Endothelial cell of umbilical vein (primary cell): ENCODE measurements around the gene USP2. TPM values are rescaled to one million over a fixed set of nuclear protein-coding genes. Genes with fewer than 3 reads are reported as not detected.

Source experiments
- BruUV-seq: library from RNA; stranded (reverse); fragments of 400-500 nt; replicated peaks from 2 replicates; lab custom pipeline; 2021; lab: Mats Ljungman, UMichigan
- CTCF ChIA-PET: fragments of 300-600, 350-600 bp; sonication (Branson Sonifier 250); formaldehyde crosslinking; loops from one replicate; lab custom pipeline; 2021; ENCODE audit warnings: antibody characterized with exemption, inconsistent platforms; lab: Charles Lee
- POLR2A ChIA-PET: fragments of 300-600, 350-600 bp; sonication (Branson Sonifier 250); formaldehyde crosslinking; loops from one replicate; lab custom pipeline; 2021; ENCODE audit warnings: antibody characterized with exemption, inconsistent platforms; lab: Charles Lee
- DNase-seq: peaks from one replicate; pipeline ENCODE4 v3.0.0-alpha.2; 2011; ENCODE audit warnings: low read depth, low spot score
- FAIRE-seq: peaks from 2 replicates; lab custom pipeline; 2011; peaks lifted over from hg19 to GRCh38; lab: Jason Lieb, UNC
- H2AFZ ChIP-seq: 2 replicates; pipeline ENCODE4 v1.6.0; 2012; ENCODE audit warnings: low read depth, low read length, control low read depth, inconsistent platforms
- H3K27ac ChIP-seq: 2 replicates; pipeline ENCODE4 v1.5.1; 2011; ENCODE audit warnings: low read depth, mild to moderate bottlenecking, control low read depth, low read length, moderate library complexity; ENCODE audit not compliant: insufficient read depth
- H3K27me3 ChIP-seq, 2 experiments: 2 replicates each; pipeline versions ENCODE4 v1.6.0 to v1.6.1; 2011; ENCODE audit warnings: low read length in 2 of 2, mixed read lengths in 1 of 2; ENCODE audit not compliant: control insufficient read depth in 2 of 2, insufficient read depth in 2 of 2
- H3K36me3 ChIP-seq, 2 experiments: 2 replicates in 1 of 2; 3 replicates in 1 of 2; pipeline ENCODE4 v1.5.1; 2011; ENCODE audit warnings: low read length in 2 of 2, mild to moderate bottlenecking in 1 of 2, moderate library complexity in 1 of 2; ENCODE audit not compliant: control insufficient read depth in 2 of 2, insufficient read depth in 2 of 2; ENCODE audit errors: extremely low read depth in 1 of 2
- H3K4me1 ChIP-seq: 3 replicates; pipeline ENCODE4 v1.5.1; 2011; ENCODE audit warnings: mild to moderate bottlenecking, low read length; ENCODE audit not compliant: control insufficient read depth, insufficient read depth; ENCODE audit errors: extremely low read depth
- H3K4me2 ChIP-seq: 2 replicates; pipeline ENCODE4 v1.6.1; 2011; ENCODE audit warnings: low read length, control low read depth, mixed read lengths; ENCODE audit not compliant: insufficient read depth
- H3K4me3 ChIP-seq, 3 experiments: fragments of 200-600 bp in 1 of 3; sonication (generic), shearing (Covaris generic) in 1 of 3; replicated peaks in 1 of 3; 2 replicates each; pipeline ENCODE4 v1.5.1; 2011 to 2016; ENCODE audit warnings: control low read depth in 3 of 3, low read length in 3 of 3, mild to moderate bottlenecking in 2 of 3, inconsistent platforms in 1 of 3, low read depth in 1 of 3, moderate library complexity in 1 of 3; ENCODE audit not compliant: insufficient read depth in 1 of 3
- H3K79me2 ChIP-seq: 2 replicates; pipeline ENCODE4 v1.6.0; 2012; ENCODE audit warnings: low read length, inconsistent platforms; ENCODE audit not compliant: control insufficient read depth, insufficient read depth
- H3K9ac ChIP-seq: replicated peaks from 2 replicates; pipeline ENCODE3; 2011; ENCODE audit warnings: low read length, control low read depth; ENCODE audit not compliant: insufficient read depth; ENCODE audit errors: extremely low read depth
- H3K9me1 ChIP-seq: replicated peaks from 3 replicates; pipeline ENCODE4 v1.6.0; 2011; ENCODE audit warnings: mild to moderate bottlenecking, low read length; ENCODE audit not compliant: control insufficient read depth, insufficient read depth; ENCODE audit errors: extremely low read depth
- H3K9me3 ChIP-seq: replicated peaks from 2 replicates; pipeline ENCODE4 v1.5.1; 2012; ENCODE audit warnings: low read length, inconsistent platforms; ENCODE audit not compliant: control insufficient read depth, insufficient read depth
- H4K20me1 ChIP-seq: replicated peaks from 2 replicates; pipeline ENCODE3; 2011; ENCODE audit warnings: mild to moderate bottlenecking, low read length; ENCODE audit not compliant: control insufficient read depth, insufficient read depth; ENCODE audit errors: extremely low read depth
- CTCF ChIP-seq, 2 donors: IDR thresholded peaks; 1 replicate in 1 of 2; 2 replicates in 1 of 2; pipeline ENCODE4 v1.5.1; 2011; ENCODE audit warnings: low read length in 2 of 2, mild to moderate bottlenecking in 2 of 2, moderate library complexity in 2 of 2, control low read depth in 1 of 2, inconsistent platforms in 1 of 2, low read depth in 1 of 2; ENCODE audit not compliant: insufficient read depth in 1 of 2; ENCODE audit errors: extremely low read depth in 1 of 2
- EZH2 ChIP-seq: IDR thresholded peaks from 2 replicates; pipeline ENCODE4 v1.6.1; 2012; ENCODE audit warnings: borderline replicate concordance, low read depth, mild to moderate bottlenecking, moderate library complexity, low read length, inconsistent platforms; ENCODE audit not compliant: severe bottlenecking
- FOS ChIP-seq: IDR thresholded peaks from 2 replicates; pipeline ENCODE4 v1.6.1; 2011; ENCODE audit warnings: mild to moderate bottlenecking, low read length, moderate library complexity, borderline replicate concordance; ENCODE audit not compliant: insufficient read depth
- GATA2 ChIP-seq: IDR thresholded peaks from 2 replicates; pipeline ENCODE4 v1.7.0; 2011; ENCODE audit warnings: low read depth, mild to moderate bottlenecking, moderate library complexity, mixed read lengths, low read length; ENCODE audit not compliant: insufficient read length, insufficient read depth
- JUN ChIP-seq: IDR thresholded peaks from 2 replicates; pipeline ENCODE4 v1.6.1; 2011; ENCODE audit warnings: borderline replicate concordance, low read depth; ENCODE audit not compliant: insufficient read length, insufficient read depth
- MAX ChIP-seq: IDR thresholded peaks from 2 replicates; pipeline ENCODE4 v1.6.1; 2011; ENCODE audit not compliant: insufficient read depth, insufficient read length
- MYC ChIP-seq: IDR thresholded peaks from one replicate; pipeline ENCODE4 v1.6.1; 2011; ENCODE audit warnings: mild to moderate bottlenecking, low read depth, low read length
- POLR2A ChIP-seq: IDR thresholded peaks from 2 replicates; pipeline ENCODE4 v1.6.1; 2012; ENCODE audit warnings: low read depth, mild to moderate bottlenecking, control low read depth, low read length
- POLR2AphosphoS5 ChIP-seq: IDR thresholded peaks from 2 replicates; pipeline ENCODE4 v1.6.1; 2012; ENCODE audit warnings: low read depth, mild to moderate bottlenecking, control low read depth, low read length, moderate library complexity; ENCODE audit not compliant: insufficient read depth
- dilution Hi-C: fragments of 300-500 bp; cut with MboI; formaldehyde crosslinking; loops from one replicate; pipeline ENCODE4 v1.15.0; 2019; ENCODE audit warnings: low sequenced_read_pairs; ENCODE audit not compliant: extremely low pct_ligation_motif_present
- intact Hi-C: fragments of 100-400 bp; cut with micrococcal nuclease; formaldehyde crosslinking; loops from one replicate; pipeline ENCODE4 v1.10.0; 2022
- polyA plus RNA-seq, 4 experiments: library from polyadenylated mRNA; depleted of rRNA in 3 of 4; stranded (reverse) in 3 of 4; unstranded in 1 of 4; fragments of >200 nt; gene quantifications; 2 replicates each; pipeline versions ENCODE4 v1.2.1 to v1.2.3, GENCODE V29; 2011 to 2012; ENCODE audit warnings: missing spikeins in 1 of 4
- total RNA-seq: library from RNA; stranded (reverse); gene quantifications from 2 replicates; pipeline ENCODE4 v1.2.3, GENCODE V29; 2021

Gene USP2
- total and polyA plus RNA-seq, 2 donors (not counting 3 experiments of a cell fraction or from before 2014, with no cell fraction given), result 0.21 to 1.2 TPM

GRCh38 chr11:119307974-119308373, 73.5 kb downstream of the USP2 start:
- Histone ChIP-seq H3K4me1 (peaks cover 2% of the 10 kb centered on the region), H2AFZ (no peak overlapping the region), H3K4me3 (no peak overlapping the region), H4K20me1 (no peaks in the 10 kb centered on the region), H3K27me3 (no peaks in the 10 kb centered on the region), H3K9me3 (no peaks in the 10 kb centered on the region), H3K9ac (no peak overlapping the region), H3K79me2 (peaks cover 19% of the 10 kb centered on the region), H3K4me2 (no peak overlapping the region), H3K36me3 (peaks cover 25 to 44% of the 10 kb centered on the region in 2 experiments), H3K27ac (no peak overlapping the region), H3K9me1 (no peaks in the 10 kb centered on the region)
- intact Hi-C loops, result loop anchor here (2.0 kb wide), 1 partner anchor 45 kb away; no protein-coding TSS in a partner anchor
- dilution Hi-C loops, result no loop called here
- CTCF ChIA-PET, result interaction anchor here (0.5 to 9.7 kb wide), 17 partner anchors 11 to 258 kb away, joined by 3 to 136 read pairs (median 3); partner anchors contain the start of genes C1QTNF5, CBL, MCAM and RNF26
- FAIRE-seq, result no peak
- no peak for DNase-seq
- no peak for TF ChIP-seq MYC
- no peak for TF ChIP-seq CTCF (IDR thresholded peaks at IDR 0.05; ENCODE audit: extremely low read depth in 1 of 2, insufficient read depth in 1 of 2, low read depth in 1 of 2, low read length in 2 of 2)
- no peak for TF ChIP-seq POLR2A
- TF ChIP-seq MAX, result no peak
- TF ChIP-seq GATA2, result no peak
- TF ChIP-seq POLR2AphosphoS5, result no peak
- no peak for TF ChIP-seq JUN
- TF ChIP-seq EZH2, result no peak
- no peak for TF ChIP-seq FOS
- POLR2A ChIA-PET, result interaction anchor here (1.1 to 5.5 kb wide), 3 partner anchors 9 to 213 kb away, joined by 6 to 17 read pairs (median 6); partner anchors contain the start of gene MCAM
- no TSS peak for BruUV-seq
